ENCODE results near the gene CD24.

The CD24 gene

GRCh38 chr6:106974336-106974998 is at the start of gene CD24:
Gene CD24, minus strand, starts transcription at chr6:106974729. Its CDS starts 83 bp downstream, at chr6:106974646.
- TF ChIP-seq GATA2 (IDR thresholded peaks at IDR 0.05; ENCODE audit: low read depth, low read length): no peak
- TF ChIP-seq GATA3 (IDR thresholded peaks at IDR 0.05; ENCODE audit: low read depth, low read length): no peak

- TF ChIP-seq GATA3 (IDR thresholded peaks at IDR 0.05; ENCODE audit: low read depth, low read length): no peak
- TF ChIP-seq GATA2 (IDR thresholded peaks at IDR 0.05; ENCODE audit: low read depth, low read length): no peak
These were observed 47.1 kb upstream of the CD24 start for GRCh38 chr6:107021446-107022185.

GRCh38 chr6:107020239-107020638 is 45.7 kb upstream of the CD24 start:
- TF ChIP-seq GATA2 (IDR thresholded peaks at IDR 0.05; ENCODE audit: low read depth, low read length): no peak
- no peak for TF ChIP-seq GATA3 (IDR thresholded peaks at IDR 0.05; ENCODE audit: low read depth, low read length)

GRCh38 chr6:107019047-107019446 is 44.5 kb upstream of the CD24 start:
- TF ChIP-seq GATA2 (IDR thresholded peaks at IDR 0.05; ENCODE audit: low read depth, low read length) (no peak), GATA3 (IDR thresholded peaks at IDR 0.05; ENCODE audit: low read depth, low read length) (no peak)

GRCh38 chr6:107009499-107009898 is 35.0 kb upstream of the CD24 start:
- TF ChIP-seq GATA2 (IDR thresholded peaks at IDR 0.05; ENCODE audit: low read depth, low read length) (no peak), GATA3 (IDR thresholded peaks at IDR 0.05; ENCODE audit: low read depth, low read length) (no peak)

- TF ChIP-seq GATA3 (IDR thresholded peaks at IDR 0.05; ENCODE audit: low read depth, low read length) (no peak), GATA2 (IDR thresholded peaks at IDR 0.05; ENCODE audit: low read depth, low read length) (no peak)
These were observed 23.0 kb upstream of the CD24 start for GRCh38 chr6:106997392-106998158.

- TF ChIP-seq GATA2 (IDR thresholded peaks at IDR 0.05; ENCODE audit: low read depth, low read length) (no peak), GATA3 (IDR thresholded peaks at IDR 0.05; ENCODE audit: low read depth, low read length) (no peak)
These were observed 21.1 kb upstream of the CD24 start for GRCh38 chr6:106995640-106996039.

GRCh38 chr6:106988664-106989063 is 14.1 kb upstream of the CD24 start:
- no peak for TF ChIP-seq GATA2 (IDR thresholded peaks at IDR 0.05; ENCODE audit: low read depth, low read length)
- TF ChIP-seq GATA3 (IDR thresholded peaks at IDR 0.05; ENCODE audit: low read depth, low read length): no peak

GRCh38 chr6:106981926-106982325 is 7.4 kb upstream of the CD24 start:
- no peak for TF ChIP-seq GATA3 (IDR thresholded peaks at IDR 0.05; ENCODE audit: low read depth, low read length)
- no peak for TF ChIP-seq GATA2 (IDR thresholded peaks at IDR 0.05; ENCODE audit: low read depth, low read length)

GRCh38 chr6:106980926-106981325 is 6.4 kb upstream of the CD24 start:
- TF ChIP-seq GATA3 (IDR thresholded peaks at IDR 0.05; ENCODE audit: low read depth, low read length): no peak
- TF ChIP-seq GATA2 (IDR thresholded peaks at IDR 0.05; ENCODE audit: low read depth, low read length): no peak

GRCh38 chr6:106979435-106979884 is 4.9 kb upstream of the CD24 start:
- TF ChIP-seq GATA3 (IDR thresholded peaks at IDR 0.05; ENCODE audit: low read depth, low read length): no peak
- no peak for TF ChIP-seq GATA2 (IDR thresholded peaks at IDR 0.05; ENCODE audit: low read depth, low read length)

- TF ChIP-seq GATA2 (IDR thresholded peaks at IDR 0.05; ENCODE audit: low read depth, low read length) (no peak), GATA3 (IDR thresholded peaks at IDR 0.05; ENCODE audit: low read depth, low read length) (no peak)
These were observed 2.7 kb upstream of the CD24 start for GRCh38 chr6:106977246-106977645.

- TF ChIP-seq GATA2 (IDR thresholded peaks at IDR 0.05; ENCODE audit: low read depth, low read length): no peak
- TF ChIP-seq GATA3 (IDR thresholded peaks at IDR 0.05; ENCODE audit: low read depth, low read length): no peak
These were observed 1.7 kb upstream of the CD24 start for GRCh38 chr6:106976270-106976669.

GRCh38 chr6:106975738-106976064 is 1.2 kb upstream of the CD24 start:
- no peak for TF ChIP-seq GATA2 (IDR thresholded peaks at IDR 0.05; ENCODE audit: low read depth, low read length)
- TF ChIP-seq GATA3 (IDR thresholded peaks at IDR 0.05; ENCODE audit: low read depth, low read length): no peak

All from SH-SY5Y (cell line).